GM20431 (cell line): ENCODE measurements around the gene MRPL48.
"Not testable (repeated sequence)": the region's sequence is repeated elsewhere in the genome, so short reads cannot be mapped to it uniquely, and the experiment has no call there.

ENCODE experiments used
- in situ Hi-C: fragments of 300-500 bp; cut with MseI, MboI; formaldehyde crosslinking; loops from one replicate; pipeline ENCODE4 v1.15.0; 2020; ENCODE audit warnings: low sequenced_read_pairs; ENCODE audit not compliant: unreplicated experiment

MRPL48 gene

GRCh38 chr11:73878771-73879170, 91.1 kb downstream of the MRPL48 start:
- in situ Hi-C loops: no loop called here

- in situ Hi-C loops: not testable (repeated sequence)
Measured at GRCh38 chr11:73880449-73880848, 92.8 kb downstream of the MRPL48 start.

GRCh38 chr11:73883856-73884255, 96.2 kb downstream of the MRPL48 start:
- in situ Hi-C loops: no loop called here

- in situ Hi-C loops: no loop called here
Measured at GRCh38 chr11:73888244-73888643, 100.6 kb downstream of the MRPL48 start.

GRCh38 chr11:73889019-73889418, 101.3 kb downstream of the MRPL48 start:
- in situ Hi-C loops: no loop called here

- in situ Hi-C loops: no loop called here
Measured at GRCh38 chr11:73889536-73889935, 101.9 kb downstream of the MRPL48 start.

- in situ Hi-C loops: no loop called here
Measured at GRCh38 chr11:73893041-73893440, 105.4 kb downstream of the MRPL48 start.

GRCh38 chr11:73894725-73895335, 107.2 kb downstream of the MRPL48 start:
- in situ Hi-C loops: no loop called here

- in situ Hi-C loops: no loop called here
Measured at GRCh38 chr11:73902303-73902702, 114.6 kb downstream of the MRPL48 start.

GRCh38 chr11:73907191-73907590, 119.5 kb downstream of the MRPL48 start:
- in situ Hi-C loops: no loop called here

GRCh38 chr11:73912026-73912425, 124.4 kb downstream of the MRPL48 start:
- in situ Hi-C loops: no loop called here

GRCh38 chr11:73913472-73913871, 125.8 kb downstream of the MRPL48 start:
- in situ Hi-C loops: no loop called here

GRCh38 chr11:73914284-73914683, 126.6 kb downstream of the MRPL48 start:
- in situ Hi-C loops: no loop called here
